GM12878 (cell line): ENCODE data around the gene BTBD7. TPM values are rescaled to one million over a fixed set of nuclear protein-coding genes. Genes with fewer than 3 reads are reported as not detected.

Source experiments
- ATF2 ChIP-seq: IDR thresholded peaks from 2 replicates; pipeline ENCODE4 v1.6.1; 2012; ENCODE audit warnings: low read length, inconsistent platforms
- BHLHE40 ChIP-seq, 2 experiments: fragments of 450-650 bp in 1 of 2; IDR thresholded peaks; 2 replicates each; pipeline ENCODE4 v1.6.1; 2011 to 2017; ENCODE audit warnings: low read depth in 2 of 2, borderline replicate concordance in 1 of 2, improper control_type of control experiment in 1 of 2, low read length in 1 of 2, mild to moderate bottlenecking in 1 of 2
- CHD4 ChIP-seq: fragments of 200-600 bp; sonication (generic); IDR thresholded peaks from 2 replicates; pipeline ENCODE4 v1.6.1; 2016; ENCODE audit warnings: mild to moderate bottlenecking
- EP300 ChIP-seq, 2 experiments: fragments of 150-350 bp in 1 of 2; IDR thresholded peaks; 2 replicates each; pipeline ENCODE4 v1.6.1; 2011 to 2012; ENCODE audit warnings: low read depth in 2 of 2, low read length in 2 of 2, borderline replicate concordance in 1 of 2, improper control_type of control experiment in 1 of 2, inconsistent platforms in 1 of 2; ENCODE audit not compliant: control insufficient read depth in 1 of 2
- HSF1 ChIP-seq: fragments of 150-350 bp; IDR thresholded peaks from 2 replicates; pipeline ENCODE4 v1.6.1; 2014; ENCODE audit warnings: mild to moderate bottlenecking, low read depth, low read length
- IRF5 ChIP-seq: fragments of 450-650 bp; IDR thresholded peaks from 2 replicates; pipeline ENCODE4 v1.6.1; 2017; ENCODE audit warnings: borderline replicate concordance
- KLF5 ChIP-seq: fragments of 450-650 bp; IDR thresholded peaks from 2 replicates; pipeline ENCODE4 v1.6.1; 2014; ENCODE audit warnings: mild to moderate bottlenecking; ENCODE audit not compliant: partially characterized antibody
- NFYB ChIP-seq: IDR thresholded peaks from 2 replicates; pipeline ENCODE4 v1.6.1; 2011; ENCODE audit warnings: low read depth, mild to moderate bottlenecking, low read length, improper control_type of control experiment, moderate library complexity; ENCODE audit not compliant: insufficient read depth
- NKRF ChIP-seq: fragments of 450-650 bp; conservative IDR thresholded peaks from 2 replicates; pipeline ENCODE4 v1.6.1; 2017; ENCODE audit warnings: mild to moderate bottlenecking, moderate library complexity
- RELB ChIP-seq: fragments of 450-650 bp; IDR thresholded peaks from 2 replicates; pipeline ENCODE4 v1.6.1; 2017; ENCODE audit warnings: low read depth, mild to moderate bottlenecking, moderate library complexity
- SPI1 ChIP-seq: IDR thresholded peaks from 2 replicates; pipeline ENCODE4 v1.6.1; 2011; ENCODE audit warnings: low read depth, mild to moderate bottlenecking, low read length, moderate library complexity, borderline replicate concordance; ENCODE audit not compliant: insufficient read depth
- STAT3 ChIP-seq: IDR thresholded peaks from 2 replicates; pipeline ENCODE4 v1.6.1; 2011; ENCODE audit warnings: low read depth, low read length, improper control_type of control experiment
- TCF12 ChIP-seq: IDR thresholded peaks from 2 replicates; pipeline ENCODE4 v1.6.1; 2011; ENCODE audit warnings: low read depth, mild to moderate bottlenecking, low read length
- TCF3 ChIP-seq: IDR thresholded peaks from 2 replicates; pipeline ENCODE4 v1.6.1; 2012; ENCODE audit warnings: low read depth, mild to moderate bottlenecking, low read length, borderline replicate concordance; ENCODE audit not compliant: insufficient read depth
- ZNF592 ChIP-seq: fragments of 450-650 bp; IDR thresholded peaks from 2 replicates; pipeline ENCODE4 v1.6.1; 2017; ENCODE audit warnings: mild to moderate bottlenecking, moderate library complexity
- polyA plus RNA-seq, 11 experiments: library from polyadenylated mRNA; depleted of rRNA in 4 of 11; unstranded in 6 of 11; stranded (reverse) in 5 of 11; fragments of >200 nt; fragmentation: Nextera tagmentation in 4 of 11; fragmentation: Illumina TruSeq in 1 of 11; extraction: Ambion mirVana in 4 of 11; extraction: Trizol in 1 of 11; gene quantifications; 1 replicate in 1 of 11; 2 replicates in 10 of 11; pipeline versions ENCODE4 v1.2.1 to v1.2.3, GENCODE V29; 2011 to 2016; ENCODE audit warnings: inconsistent platforms in 2 of 11, missing spikeins in 2 of 11, low read depth in 1 of 11
- total RNA-seq, 4 experiments: library from RNA; depleted of rRNA in 3 of 4; stranded (reverse); fragments of >200 nt in 3 of 4; fragmentation: Illumina TruSeq in 1 of 4; extraction: Trizol in 1 of 4; gene quantifications; 2 replicates each; pipeline versions ENCODE4 v1.2.1 to v1.2.3, GENCODE V29; 2013 to 2021

The BTBD7 gene
- total and polyA plus RNA-seq, 10 of the 15 experiments (the other 5 are each of a cell fraction or from before 2014, with no cell fraction given): 3.6 to 17.0 (median 9.6) TPM

- no peak for TF ChIP-seq IRF5
- peak; percentile 65 for TF ChIP-seq KLF5
- peak; percentile 89 to 93 for TF ChIP-seq EP300 (IDR thresholded peaks at IDR 0.05; ENCODE audit: borderline replicate concordance in 1 of 2, control insufficient read depth in 1 of 2, low read depth in 2 of 2, low read length in 2 of 2)
- no peak for TF ChIP-seq NFYB
- TF ChIP-seq ZNF592: peak; percentile 5; the same call in 1 of the 2 replicates
- TF ChIP-seq RELB: peak; percentile 98
- no peak for TF ChIP-seq HSF1
- TF ChIP-seq SPI1: peak; percentile 97
- no peak for TF ChIP-seq CHD4
- peak; percentile 73 for TF ChIP-seq TCF12
- peak; percentile 88 for TF ChIP-seq ATF2
- TF ChIP-seq NKRF: 0 out of 2 replicates have a peak, but pooled peaks have one; percentile 30
- peak; percentile 57; the same call in 1 of the 2 replicates for TF ChIP-seq TCF3
- no peak for TF ChIP-seq STAT3
- peak; percentile 83 to 90; a peak in 3 of 4 replicates for TF ChIP-seq BHLHE40 (IDR thresholded peaks at IDR 0.05; ENCODE audit: borderline replicate concordance in 1 of 2, low read depth in 2 of 2, low read length in 1 of 2)
Observed at GRCh38 chr14:93375673-93376156, 42.9 kb upstream of the BTBD7 start (continued).
